MM.1S (cell line): ENCODE data around the gene TCERG1L.

Source experiments
- CTCF ChIP-seq: fragments of 300-600 bp; sonication (generic); IDR thresholded peaks from 2 replicates; pipeline ENCODE4 v1.5.1; 2016; ENCODE audit warnings: antibody characterized with exemption, low read length, mixed read lengths
- EZH2 ChIP-seq: fragments of 300-600 bp; sonication (generic); optimal IDR thresholded peaks from 2 replicates; pipeline ENCODE3; 2017; ENCODE audit warnings: low read depth, mild to moderate bottlenecking, antibody characterized with exemption, low read length, mixed read lengths

GRCh38 chr10:131246775-131247174 is 64.7 kb downstream of the TCERG1L start:
- TF ChIP-seq CTCF (no peak), EZH2 (no peak)
